Retina (tissue), 1 donor: Measurements from ENCODE around the gene SAP30L.
A peak's percentile ranks its signal among the peaks of the same experiment; 100 is the strongest.

ENCODE experiments used
- DNase-seq: peaks from one replicate; pipeline ENCODE4 v3.0.0-alpha.2; 2016

The SAP30L gene

GRCh38 chr5:154421868-154422267 lies 23.9 kb upstream of the SAP30L start:
- no peak for DNase-seq

- DNase-seq, result no peak
These were observed 23.5 kb upstream of the SAP30L start for GRCh38 chr5:154422298-154422697.

GRCh38 chr5:154428208-154428607 lies 17.6 kb upstream of the SAP30L start:
- no peak for DNase-seq

DNA sequence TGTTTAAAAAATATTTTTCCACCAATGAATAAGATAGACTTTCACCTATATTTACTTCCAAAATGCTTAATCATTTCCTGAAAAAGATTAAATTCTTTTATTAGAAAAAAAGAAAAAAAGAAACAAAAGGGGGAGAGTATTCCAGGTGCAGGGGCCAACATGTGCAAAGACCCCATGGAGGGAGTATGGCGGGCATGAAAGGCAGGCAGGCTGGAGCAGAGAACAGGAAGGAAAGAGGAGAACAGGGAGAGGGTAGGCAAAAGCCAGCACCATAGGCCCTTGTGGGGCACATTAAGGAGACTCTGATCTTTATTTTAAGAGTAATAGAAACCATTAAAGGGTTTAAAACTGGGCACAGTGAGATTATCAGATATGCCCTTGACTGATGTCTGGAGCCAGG lies 16.5 kb upstream of the SAP30L start:
- DNase-seq, result no peak

- no peak for DNase-seq
These were observed 15.3 kb upstream of the SAP30L start for GRCh38 chr5:154430466-154430865.

DNA sequence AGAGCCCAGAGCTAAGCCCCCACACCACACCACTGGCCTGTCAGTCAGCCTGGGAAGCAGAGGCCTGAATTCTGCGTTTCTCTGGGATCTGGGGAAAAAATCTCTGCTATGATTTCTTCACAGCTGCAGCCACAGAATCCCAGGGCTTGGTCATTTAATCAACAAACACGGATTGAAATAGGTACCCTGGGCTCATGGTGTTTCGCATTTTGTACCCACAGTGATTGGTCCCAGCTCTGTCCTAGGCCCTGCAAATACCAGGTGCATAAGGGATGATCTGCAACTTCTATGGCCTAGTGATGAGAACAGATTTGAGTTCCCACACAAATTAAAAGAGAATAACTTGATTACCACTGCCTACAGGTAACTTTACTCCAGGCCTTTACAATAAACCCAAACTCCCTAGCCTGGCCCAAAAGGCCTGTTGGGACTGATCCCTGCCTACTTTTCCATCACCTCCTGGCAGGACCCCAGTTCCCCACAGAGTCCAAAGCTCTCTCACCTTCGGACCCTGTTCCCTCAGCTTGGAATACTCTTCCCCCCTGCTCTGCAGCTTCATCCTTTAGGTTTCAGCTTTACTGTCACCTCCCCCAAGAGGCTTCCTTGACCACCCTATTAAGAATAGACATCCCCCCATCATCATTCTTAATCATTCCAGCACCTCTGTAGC lies 14.7 kb upstream of the SAP30L start:
- DNase-seq, result no peak

GRCh38 chr5:154435226-154435625 lies 10.6 kb upstream of the SAP30L start:
- no peak for DNase-seq

- no peak for DNase-seq
These were observed 8.4 kb upstream of the SAP30L start for GRCh38 chr5:154437281-154437965.

GRCh38 chr5:154440540-154440939 lies 5.3 kb upstream of the SAP30L start:
- no peak for DNase-seq

- no peak for DNase-seq
These were observed 3.0 kb upstream of the SAP30L start for GRCh38 chr5:154442801-154443200.

- DNase-seq, result no peak
These were observed 1.0 kb upstream of the SAP30L start for GRCh38 chr5:154444556-154445421.

DNA sequence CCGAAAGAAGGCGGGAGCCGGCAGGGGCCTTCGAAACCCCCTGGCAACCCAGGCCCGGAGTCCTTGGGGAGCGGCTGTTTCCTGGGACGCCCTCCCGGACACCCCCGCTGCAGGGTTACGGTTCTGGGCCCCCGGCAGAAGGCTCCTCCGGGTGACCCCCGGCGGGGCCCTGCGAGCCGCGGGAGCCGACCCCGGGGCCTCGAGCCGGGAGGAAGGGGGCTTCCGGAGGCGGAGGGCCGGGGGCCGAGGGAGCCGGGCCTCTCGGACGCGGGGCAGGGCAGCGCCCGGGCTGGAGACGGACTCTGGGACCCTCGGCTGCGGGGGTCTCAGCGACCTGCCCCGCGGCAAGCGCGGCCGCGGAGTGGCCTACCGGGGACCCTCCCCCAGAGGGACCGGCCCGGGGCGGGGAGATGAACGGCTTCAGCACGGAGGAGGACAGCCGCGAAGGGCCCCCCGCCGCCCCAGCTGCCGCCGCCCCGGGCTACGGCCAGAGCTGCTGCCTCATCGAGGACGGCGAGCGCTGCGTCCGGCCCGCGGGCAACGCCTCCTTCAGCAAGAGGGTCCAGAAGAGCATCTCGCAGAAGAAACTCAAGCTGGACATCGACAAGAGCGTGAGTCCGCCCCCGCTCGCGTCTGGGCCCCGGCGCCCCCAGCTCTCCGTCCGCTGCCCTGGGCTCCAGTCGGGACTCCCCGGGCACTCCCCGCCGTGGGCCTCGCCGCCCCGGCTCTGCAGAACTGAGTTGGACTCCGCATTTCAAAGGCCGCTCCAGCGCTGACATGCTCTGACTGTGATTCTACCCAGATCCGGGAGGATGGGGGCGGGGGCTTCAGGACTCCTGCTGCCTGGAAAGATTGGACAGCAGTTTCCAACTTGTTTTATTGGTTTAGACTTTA lies 645 bp downstream of the SAP30L start:
- peak; percentile 86 for DNase-seq

DNA sequence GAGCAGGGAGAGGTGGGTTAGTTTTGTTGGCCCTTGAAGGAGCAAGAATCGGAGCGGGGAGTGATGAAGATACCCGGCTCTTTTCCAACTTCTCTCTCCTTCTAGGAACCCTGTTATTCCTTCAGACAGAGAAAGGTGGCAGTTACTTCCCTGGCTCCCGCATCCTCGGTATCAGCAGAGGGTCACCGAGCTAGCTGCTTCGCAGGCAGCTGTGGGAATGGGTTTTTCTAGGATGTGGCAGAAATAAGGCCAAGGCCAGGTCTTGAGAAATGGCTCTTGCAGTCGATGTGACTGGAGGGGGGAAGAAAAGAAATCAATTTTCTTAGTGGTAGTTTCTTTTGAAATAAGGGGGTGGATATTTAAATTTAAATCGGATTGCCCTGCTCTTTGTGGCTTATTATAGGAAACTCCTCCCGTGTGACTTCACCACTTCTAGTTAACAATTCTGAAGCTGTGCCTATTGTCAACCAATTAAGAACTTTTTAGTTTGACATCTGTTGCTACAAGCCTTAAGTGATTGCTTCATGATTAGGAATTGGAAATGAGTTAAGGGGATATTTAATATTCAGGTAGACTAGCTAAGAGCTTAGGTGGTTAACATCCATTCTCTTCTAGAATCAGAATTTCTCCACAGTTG lies 1.4 kb downstream of the SAP30L start:
- no peak for DNase-seq

DNA sequence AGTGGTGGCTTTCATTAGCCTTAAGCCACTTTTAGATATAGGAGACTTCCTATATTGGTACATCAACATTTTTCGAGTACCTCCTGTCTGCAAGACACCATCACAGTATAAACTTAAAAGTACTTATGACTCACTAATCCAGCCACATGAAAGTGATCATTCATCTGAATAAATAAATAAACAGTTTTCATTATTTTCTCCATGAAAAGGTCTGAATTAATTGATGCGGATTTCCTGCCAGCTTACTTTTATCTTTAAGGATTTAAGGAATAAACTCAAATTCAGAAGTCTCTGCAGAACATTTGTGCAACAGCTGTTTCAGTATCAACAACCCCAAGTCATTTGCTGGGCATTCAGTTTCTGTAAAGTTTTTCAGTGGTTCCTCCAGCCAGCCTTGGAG lies 4.0 kb downstream of the SAP30L start:
- no peak for DNase-seq

GRCh38 chr5:154451957-154452356 lies 6.2 kb downstream of the SAP30L start:
- DNase-seq, result no peak

- DNase-seq, result no peak
These were observed 9.8 kb downstream of the SAP30L start for GRCh38 chr5:154455585-154455984.

DNA sequence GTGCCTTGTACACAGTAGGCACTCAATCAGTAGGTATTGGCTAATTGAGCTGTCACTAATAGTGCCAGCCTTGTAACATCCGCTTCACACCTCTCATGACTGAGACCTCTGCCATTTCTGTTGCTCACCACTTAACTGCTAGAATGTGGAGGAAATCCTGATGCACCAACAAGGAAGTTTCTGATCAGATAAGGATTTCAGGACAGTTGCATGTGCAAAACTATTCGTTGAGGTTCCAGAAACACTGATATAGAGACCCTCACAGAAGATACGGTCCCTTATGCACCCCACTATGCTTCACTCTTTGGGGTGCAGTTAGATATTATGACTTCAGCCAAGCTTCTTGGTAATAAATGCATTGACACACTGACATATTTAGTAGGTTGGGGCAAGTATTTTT lies 10.7 kb downstream of the SAP30L start:
- DNase-seq, result no peak

DNA sequence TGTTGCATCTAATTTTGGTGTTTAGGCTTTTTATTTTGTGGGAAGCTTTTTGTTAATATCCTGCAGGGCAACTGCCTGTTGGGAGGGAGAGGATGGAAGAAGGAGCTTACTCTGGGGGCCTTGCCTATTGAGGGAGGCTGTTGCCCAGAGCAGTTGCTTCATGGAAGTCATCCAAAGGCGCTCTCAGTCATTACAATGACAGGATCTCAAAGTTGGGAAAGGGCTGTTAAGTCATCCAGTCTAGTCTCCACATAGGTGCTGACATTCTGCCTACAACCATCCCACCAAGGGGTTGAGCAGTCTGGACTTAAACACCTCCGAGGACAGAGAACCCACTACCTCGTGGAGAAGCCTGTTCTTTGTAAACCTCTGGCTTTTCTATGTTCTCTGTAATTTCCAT lies 13.2 kb downstream of the SAP30L start:
- no peak for DNase-seq

DNA sequence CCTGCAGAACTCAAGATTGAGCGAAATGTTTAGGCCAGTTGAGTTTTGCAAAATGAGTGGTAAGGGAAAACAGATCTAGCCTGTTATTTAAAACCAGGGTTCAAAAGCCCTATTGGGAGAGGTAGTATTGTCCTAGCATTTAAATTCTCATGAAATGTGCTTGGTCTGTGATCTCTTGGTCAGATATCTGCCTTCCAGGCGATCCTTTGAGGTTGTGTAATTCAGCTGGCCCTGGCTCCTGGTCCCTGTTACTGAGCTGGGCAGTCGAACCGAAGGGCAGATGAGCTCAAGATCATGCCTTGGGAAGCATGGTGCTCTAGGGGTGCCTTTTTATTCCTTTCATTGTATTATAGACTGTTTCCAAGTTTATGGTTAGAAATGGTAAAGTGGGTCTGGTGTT lies 14.4 kb downstream of the SAP30L start:
- DNase-seq, result no peak

- no peak for DNase-seq
These were observed 15.7 kb downstream of the SAP30L start for GRCh38 chr5:154461531-154461930.

- DNase-seq, result no peak
These were observed 18.6 kb downstream of the SAP30L start for GRCh38 chr5:154464438-154464837.

- DNase-seq, result no peak
These were observed 19.4 kb downstream of the SAP30L start for GRCh38 chr5:154465169-154465568.
